Measurements from ENCODE around the gene RPS6KC1. TPM values are rescaled to one million over a fixed set of nuclear protein-coding genes. Genes with fewer than 3 reads are reported as not detected.

Gene RPS6KC1
- total RNA-seq, 1 donor from 2014 or later = 27.8 TPM

GRCh38 chr1:213221209-213221608, 170.2 kb downstream of the RPS6KC1 start:
- TF ChIP-seq CTCF (IDR thresholded peaks at IDR 0.05; ENCODE audit: unreplicated experiment) = no peak
- H3K36me3 Mint-ChIP-seq (ENCODE audit: insufficient read depth) = peaks cover 6% of the 10 kb centered on the region
- no peak overlapping the region for H3K4me3 Mint-ChIP-seq (ENCODE audit: low read depth)
- no peaks in the 10 kb centered on the region for H3K4me1 Mint-ChIP-seq (ENCODE audit: low read depth)
- DNase-seq (ENCODE audit: low spot score, unreplicated experiment) = no peak
- H3K27ac Mint-ChIP-seq = no peak overlapping the region
- H3K27me3 Mint-ChIP-seq = no peaks in the 10 kb centered on the region
- H3K9me3 Mint-ChIP-seq (ENCODE audit: low read depth) = peaks cover 8% of the 10 kb centered on the region

GRCh38 chr1:213227458-213227857, 176.4 kb downstream of the RPS6KC1 start:
- Mint-ChIP-seq H3K9me3 (ENCODE audit: low read depth) (no peaks in the 10 kb centered on the region), H3K36me3 (ENCODE audit: insufficient read depth) (no peaks in the 10 kb centered on the region), H3K4me3 (ENCODE audit: low read depth) (no peak overlapping the region), H3K4me1 (ENCODE audit: low read depth) (peaks cover 15% of the 10 kb centered on the region), H3K27me3 (no peaks in the 10 kb centered on the region), H3K27ac (no peak overlapping the region)
- DNase-seq (ENCODE audit: low spot score, unreplicated experiment) = no peak
- TF ChIP-seq CTCF (IDR thresholded peaks at IDR 0.05; ENCODE audit: unreplicated experiment) = no peak

GRCh38 chr1:213231795-213232231, 180.8 kb downstream of the RPS6KC1 start:
- Mint-ChIP-seq H3K36me3 (ENCODE audit: insufficient read depth) (peaks cover 5% of the 10 kb centered on the region), H3K4me3 (ENCODE audit: low read depth) (no peak overlapping the region)

GRCh38 chr1:213242883-213243282, 191.8 kb downstream of the RPS6KC1 start:
- no peak overlapping the region for H3K27ac Mint-ChIP-seq
- no peaks in the 10 kb centered on the region for H3K27me3 Mint-ChIP-seq
- no peak overlapping the region for H3K4me3 Mint-ChIP-seq (ENCODE audit: low read depth)
- no peaks in the 10 kb centered on the region for H3K9me3 Mint-ChIP-seq (ENCODE audit: low read depth)
- peaks cover 4% of the 10 kb centered on the region for H3K36me3 Mint-ChIP-seq (ENCODE audit: insufficient read depth)
- H3K4me1 Mint-ChIP-seq (ENCODE audit: low read depth) = peaks cover 15% of the 10 kb centered on the region
- DNase-seq (ENCODE audit: low spot score, unreplicated experiment) = no peak
- no peak for TF ChIP-seq CTCF (IDR thresholded peaks at IDR 0.05; ENCODE audit: unreplicated experiment)

More at GRCh38 chr1:213231795-213232231, 180.8 kb downstream of the RPS6KC1 start:
- Mint-ChIP-seq H3K27ac (no peak overlapping the region), H3K4me1 (ENCODE audit: low read depth) (peaks cover 15% of the 10 kb centered on the region), H3K27me3 (no peaks in the 10 kb centered on the region), H3K9me3 (ENCODE audit: low read depth) (no peaks in the 10 kb centered on the region)
- TF ChIP-seq CTCF (IDR thresholded peaks at IDR 0.05; ENCODE audit: unreplicated experiment) = no peak
- no peak for DNase-seq (ENCODE audit: low spot score, unreplicated experiment)

GRCh38 chr1:213244664-213245091, 193.6 kb downstream of the RPS6KC1 start:
- Mint-ChIP-seq H3K27me3 (no peaks in the 10 kb centered on the region), H3K9me3 (ENCODE audit: low read depth) (no peaks in the 10 kb centered on the region), H3K36me3 (ENCODE audit: insufficient read depth) (peaks cover 2% of the 10 kb centered on the region), H3K27ac (no peak overlapping the region), H3K4me1 (ENCODE audit: low read depth) (peaks cover 17% of the 10 kb centered on the region), H3K4me3 (ENCODE audit: low read depth) (no peak overlapping the region)
- peak; percentile 91 for TF ChIP-seq CTCF (IDR thresholded peaks at IDR 0.05; ENCODE audit: unreplicated experiment)
- peak; percentile 22 for DNase-seq (ENCODE audit: low spot score, unreplicated experiment)

Measured in progenitor cell of endocrine pancreas (in vitro differentiated cells).